ENCODE measurements around the gene ACOX2. TPM values are rescaled to one million over a fixed set of nuclear protein-coding genes. Genes with fewer than 3 reads are reported as not detected.

The ACOX2 gene
- total RNA-seq, 1 experiment from 2014 or later: 12.8 TPM

GRCh38 chr3:58466899-58467563 lies 70.0 kb downstream of the ACOX2 start:
- DNase-seq (ENCODE audit: low read depth, low spot score): no peak
- Histone ChIP-seq H3K79me2 (ENCODE audit: insufficient read depth, low read length) (no peaks in the 10 kb centered on the region), H3K4me1 (ENCODE audit: control insufficient read depth in 1 of 2, insufficient read depth in 2 of 2, low read length in 2 of 2) (peaks cover 28 to 43% of the 10 kb centered on the region in 2 experiments), H2AFZ (ENCODE audit: low read depth, low read length, poor library complexity, severe bottlenecking) (no peak overlapping the region), H3K27me3 (ENCODE audit: insufficient read depth, low read length) (no peaks in the 10 kb centered on the region), H3K9me3 (ENCODE audit: control insufficient read depth in 1 of 2, insufficient read depth in 1 of 2, low read depth in 1 of 2, low read length in 2 of 2) (no peaks in the 10 kb centered on the region), H3K4me3 (replicated peaks in 1 of 2; ENCODE audit: low read depth in 1 of 2, low read length in 2 of 2) (no peak overlapping the region), H3K36me3 (ENCODE audit: control insufficient read depth in 1 of 2, insufficient read depth in 2 of 2, low read length in 2 of 2) (no peaks in the 10 kb centered on the region), H3K27ac (ENCODE audit: low read depth, low read length) (no peak overlapping the region), H3K4me2 (ENCODE audit: low read length) (no peak overlapping the region), H3K9me2 (ENCODE audit: insufficient read depth) (no peaks in the 10 kb centered on the region), H4K20me1 (ENCODE audit: insufficient read depth) (no peaks in the 10 kb centered on the region), H3K9ac (ENCODE audit: low read length) (no peak overlapping the region)
- CTCF ChIA-PET: no interaction called here
- no TSS peak for BruUV-seq (replicated peaks)
- RAD21 ChIA-PET (ENCODE audit: low non-redundant PET in 1 of 2, low total read pairs in 2 of 2, uncharacterized antibody in 2 of 2, unreplicated experiment in 2 of 2): no interaction called here
- TF ChIP-seq, protein P1, sequence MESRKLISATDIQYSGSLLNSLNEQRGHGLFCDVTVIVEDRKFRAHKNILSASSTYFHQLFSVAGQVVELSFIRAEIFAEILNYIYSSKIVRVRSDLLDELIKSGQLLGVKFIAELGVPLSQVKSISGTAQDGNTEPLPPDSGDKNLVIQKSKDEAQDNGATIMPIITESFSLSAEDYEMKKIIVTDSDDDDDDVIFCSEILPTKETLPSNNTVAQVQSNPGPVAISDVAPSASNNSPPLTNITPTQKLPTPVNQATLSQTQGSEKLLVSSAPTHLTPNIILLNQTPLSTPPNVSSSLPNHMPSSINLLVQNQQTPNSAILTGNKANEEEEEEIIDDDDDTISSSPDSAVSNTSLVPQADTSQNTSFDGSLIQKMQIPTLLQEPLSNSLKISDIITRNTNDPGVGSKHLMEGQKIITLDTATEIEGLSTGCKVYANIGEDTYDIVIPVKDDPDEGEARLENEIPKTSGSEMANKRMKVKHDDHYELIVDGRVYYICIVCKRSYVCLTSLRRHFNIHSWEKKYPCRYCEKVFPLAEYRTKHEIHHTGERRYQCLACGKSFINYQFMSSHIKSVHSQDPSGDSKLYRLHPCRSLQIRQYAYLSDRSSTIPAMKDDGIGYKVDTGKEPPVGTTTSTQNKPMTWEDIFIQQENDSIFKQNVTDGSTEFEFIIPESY (IDR thresholded peaks at IDR 0.05; ENCODE audit: extremely low read depth, insufficient replicate concordance, low read length): no peak
- no peak for TF ChIP-seq SRF (IDR thresholded peaks at IDR 0.05; ENCODE audit: low read depth)
- no peak for TF ChIP-seq YY1 (IDR thresholded peaks at IDR 0.05; ENCODE audit: extremely low read depth, insufficient replicate concordance, low read depth, low read length)
- TF ChIP-seq SIN3A (IDR thresholded peaks at IDR 0.05; ENCODE audit: low read depth): no peak
- TF ChIP-seq FOSL1 (IDR thresholded peaks at IDR 0.05; ENCODE audit: low read depth): no peak
- TF ChIP-seq, protein P2, sequence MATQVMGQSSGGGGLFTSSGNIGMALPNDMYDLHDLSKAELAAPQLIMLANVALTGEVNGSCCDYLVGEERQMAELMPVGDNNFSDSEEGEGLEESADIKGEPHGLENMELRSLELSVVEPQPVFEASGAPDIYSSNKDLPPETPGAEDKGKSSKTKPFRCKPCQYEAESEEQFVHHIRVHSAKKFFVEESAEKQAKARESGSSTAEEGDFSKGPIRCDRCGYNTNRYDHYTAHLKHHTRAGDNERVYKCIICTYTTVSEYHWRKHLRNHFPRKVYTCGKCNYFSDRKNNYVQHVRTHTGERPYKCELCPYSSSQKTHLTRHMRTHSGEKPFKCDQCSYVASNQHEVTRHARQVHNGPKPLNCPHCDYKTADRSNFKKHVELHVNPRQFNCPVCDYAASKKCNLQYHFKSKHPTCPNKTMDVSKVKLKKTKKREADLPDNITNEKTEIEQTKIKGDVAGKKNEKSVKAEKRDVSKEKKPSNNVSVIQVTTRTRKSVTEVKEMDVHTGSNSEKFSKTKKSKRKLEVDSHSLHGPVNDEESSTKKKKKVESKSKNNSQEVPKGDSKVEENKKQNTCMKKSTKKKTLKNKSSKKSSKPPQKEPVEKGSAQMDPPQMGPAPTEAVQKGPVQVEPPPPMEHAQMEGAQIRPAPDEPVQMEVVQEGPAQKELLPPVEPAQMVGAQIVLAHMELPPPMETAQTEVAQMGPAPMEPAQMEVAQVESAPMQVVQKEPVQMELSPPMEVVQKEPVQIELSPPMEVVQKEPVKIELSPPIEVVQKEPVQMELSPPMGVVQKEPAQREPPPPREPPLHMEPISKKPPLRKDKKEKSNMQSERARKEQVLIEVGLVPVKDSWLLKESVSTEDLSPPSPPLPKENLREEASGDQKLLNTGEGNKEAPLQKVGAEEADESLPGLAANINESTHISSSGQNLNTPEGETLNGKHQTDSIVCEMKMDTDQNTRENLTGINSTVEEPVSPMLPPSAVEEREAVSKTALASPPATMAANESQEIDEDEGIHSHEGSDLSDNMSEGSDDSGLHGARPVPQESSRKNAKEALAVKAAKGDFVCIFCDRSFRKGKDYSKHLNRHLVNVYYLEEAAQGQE (IDR thresholded peaks at IDR 0.05; ENCODE audit: low read depth): no peak
- no peak for TF ChIP-seq RAD21 (IDR thresholded peaks at IDR 0.05; ENCODE audit: low read depth)
- no peak for TF ChIP-seq TCF7L2 (IDR thresholded peaks at IDR 0.05; ENCODE audit: borderline replicate concordance, extremely low read depth, insufficient read depth, insufficient read length)
- TF ChIP-seq EZH2phosphoT487 (IDR thresholded peaks at IDR 0.05; ENCODE audit: borderline replicate concordance): no peak
- no peak for TF ChIP-seq ZNF274 (IDR thresholded peaks at IDR 0.05; ENCODE audit: low read depth, low read length)
- no peak for TF ChIP-seq POLR2AphosphoS5 (IDR thresholded peaks at IDR 0.05; ENCODE audit: low read depth, low read length)
- no peak for TF ChIP-seq ATF3 (IDR thresholded peaks at IDR 0.05)
- no peak for TF ChIP-seq POLR2A (IDR thresholded peaks at IDR 0.05; ENCODE audit: borderline replicate concordance, extremely low read depth, insufficient read depth, insufficient read length)
- TF ChIP-seq EZH2 (IDR thresholded peaks at IDR 0.05): no peak
- TF ChIP-seq SP1 (IDR thresholded peaks at IDR 0.05; ENCODE audit: low read depth): no peak
- no peak for TF ChIP-seq EGR1 (IDR thresholded peaks at IDR 0.05; ENCODE audit: low read depth)
- no peak for TF ChIP-seq CTCF (IDR thresholded peaks at IDR 0.05 in 2 of 3, conservative IDR thresholded peaks at IDR 0.05 in 1 of 3; ENCODE audit: borderline replicate concordance in 1 of 3, insufficient read depth in 1 of 3, low read depth in 2 of 3, low read length in 2 of 3)
- no peak for TF ChIP-seq CEBPB (IDR thresholded peaks at IDR 0.05; ENCODE audit: low read depth)
- no peak for TF ChIP-seq JUND (IDR thresholded peaks at IDR 0.05)
- TF ChIP-seq ZFX (IDR thresholded peaks at IDR 0.05): no peak
- POLR2A ChIA-PET: no interaction called here
- ATAC-seq: no peak
- intact Hi-C loops (cut with micrococcal nuclease): no loop called here
